Measurements from ENCODE around the gene OCSTAMP.

Gene OCSTAMP

GRCh38 chr20:46552460-46553420, 2.3 kb upstream of the OCSTAMP start:
- no peak for DNase-seq

GRCh38 chr20:46551522-46552381, 1.3 kb upstream of the OCSTAMP start:
- no peak for DNase-seq

GRCh38 chr20:46549188-46549972, 1.1 kb downstream of the OCSTAMP start:
- DNase-seq = no peak

DNA sequence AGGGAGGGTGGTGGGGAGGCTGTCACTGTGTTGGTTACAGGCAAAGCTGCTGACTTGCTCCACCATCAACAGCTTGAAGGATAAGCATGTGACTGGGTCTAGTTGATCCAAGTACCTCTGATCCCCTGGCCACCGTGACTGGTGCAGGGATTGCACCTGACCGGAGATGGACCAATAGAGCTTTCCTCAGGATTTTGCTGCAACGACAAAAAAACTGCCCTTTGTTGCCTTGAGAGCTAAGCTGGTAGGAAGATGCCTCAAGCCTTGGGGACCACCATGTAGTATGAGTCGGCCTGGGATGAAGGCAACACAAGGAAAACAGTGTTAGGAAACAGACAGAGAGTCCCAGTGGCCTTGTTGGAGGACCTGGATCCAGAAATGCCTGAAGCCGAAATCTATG, 1.8 kb downstream of the OCSTAMP start:
- no peak for DNase-seq

GRCh38 chr20:46547995-46548394, 2.5 kb downstream of the OCSTAMP start:
- DNase-seq = no peak

- no peak for DNase-seq
These were observed 3.5 kb downstream of the OCSTAMP start for GRCh38 chr20:46546936-46547335.

GRCh38 chr20:46546298-46546697, 4.2 kb downstream of the OCSTAMP start:
- DNase-seq = no peak

- DNase-seq = no peak
These were observed 4.7 kb downstream of the OCSTAMP start for GRCh38 chr20:46545827-46546138.

DNA sequence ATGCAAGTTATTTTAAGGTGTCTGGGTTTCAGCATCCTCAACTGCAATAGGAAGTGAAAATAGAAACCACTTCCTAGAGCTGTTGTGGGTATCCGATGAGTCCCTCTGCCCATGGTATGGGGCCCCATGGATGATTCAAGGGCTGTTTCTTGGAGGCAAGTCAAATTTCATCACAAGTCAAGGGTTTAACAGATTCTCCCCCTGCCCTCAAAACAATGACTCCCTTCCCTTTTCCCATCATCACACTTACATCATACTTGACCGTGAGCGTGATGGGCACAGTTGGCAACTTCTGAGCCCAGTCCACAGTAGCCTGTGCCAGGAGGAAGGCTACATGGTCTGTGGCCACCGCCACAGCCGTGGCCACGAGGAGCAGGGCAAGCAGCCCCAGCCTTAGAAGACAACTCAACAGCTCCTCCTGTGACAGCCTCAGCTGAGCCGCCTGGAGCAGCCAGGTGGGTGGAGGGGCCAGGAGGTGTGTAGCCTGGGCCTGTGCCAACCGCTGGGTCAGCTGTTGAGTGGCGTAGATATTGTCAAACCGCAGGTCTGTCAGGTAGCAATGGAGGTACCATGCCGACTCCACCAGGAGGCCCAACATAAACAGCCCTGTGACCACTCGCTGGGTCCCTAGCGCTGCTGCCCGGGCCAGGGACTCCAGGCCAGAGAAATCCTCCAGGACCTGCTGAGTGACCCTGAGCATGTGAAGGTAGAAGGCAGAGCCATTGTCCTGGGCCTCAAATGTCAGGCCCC, 5.2 kb downstream of the OCSTAMP start:
- DNase-seq = no peak

GRCh38 chr20:46544576-46544975, 5.9 kb downstream of the OCSTAMP start:
- DNase-seq = peak; percentile 8

- DNase-seq = no peak
These were observed 6.5 kb downstream of the OCSTAMP start for GRCh38 chr20:46543959-46544358.

DNA sequence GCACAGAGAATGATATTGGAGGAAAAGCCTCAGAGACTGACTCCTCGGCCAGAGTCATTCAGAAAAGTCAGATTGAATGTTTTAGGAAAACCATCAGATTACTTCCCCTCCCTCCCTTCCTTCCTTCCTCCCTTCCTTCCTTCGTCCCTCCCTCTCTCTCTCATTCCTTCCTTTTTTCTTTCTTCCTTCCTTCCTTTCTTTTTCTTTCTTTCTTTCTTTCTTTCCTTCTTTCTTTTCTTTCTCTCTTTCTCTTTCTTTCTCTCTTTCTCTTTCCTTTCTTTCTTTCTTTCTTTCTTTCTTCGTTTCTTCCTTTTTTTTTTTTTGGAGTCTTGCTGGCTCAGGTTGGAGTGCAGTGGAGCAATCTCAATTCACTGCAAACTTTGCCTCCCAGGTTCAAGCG, 7.4 kb downstream of the OCSTAMP start:
- DNase-seq = no peak

- no peak for DNase-seq
These were observed 9.1 kb downstream of the OCSTAMP start for GRCh38 chr20:46541229-46541935.

DNA sequence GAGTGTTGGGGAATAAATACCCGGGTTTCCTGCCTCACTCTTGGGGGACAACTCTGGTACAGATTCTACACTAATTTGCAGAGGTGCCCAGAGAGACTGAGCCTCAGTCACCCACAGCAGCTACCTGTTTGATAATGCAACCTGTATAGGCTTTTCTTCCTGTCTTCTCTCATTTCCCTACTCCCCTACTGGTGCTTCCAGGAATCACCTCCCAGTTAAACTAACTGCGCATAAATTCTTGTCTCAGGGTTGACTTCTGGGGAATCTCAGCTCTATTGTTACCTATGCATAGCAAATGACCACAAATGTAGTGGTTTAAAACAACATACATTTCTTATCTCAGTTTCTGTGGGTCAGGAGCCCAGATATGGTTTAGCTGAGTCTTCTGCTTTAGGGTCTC, 11.3 kb downstream of the OCSTAMP start:
- DNase-seq = no peak

- DNase-seq = no peak
These were observed 19.8 kb downstream of the OCSTAMP start for GRCh38 chr20:46530640-46531039.

DNA sequence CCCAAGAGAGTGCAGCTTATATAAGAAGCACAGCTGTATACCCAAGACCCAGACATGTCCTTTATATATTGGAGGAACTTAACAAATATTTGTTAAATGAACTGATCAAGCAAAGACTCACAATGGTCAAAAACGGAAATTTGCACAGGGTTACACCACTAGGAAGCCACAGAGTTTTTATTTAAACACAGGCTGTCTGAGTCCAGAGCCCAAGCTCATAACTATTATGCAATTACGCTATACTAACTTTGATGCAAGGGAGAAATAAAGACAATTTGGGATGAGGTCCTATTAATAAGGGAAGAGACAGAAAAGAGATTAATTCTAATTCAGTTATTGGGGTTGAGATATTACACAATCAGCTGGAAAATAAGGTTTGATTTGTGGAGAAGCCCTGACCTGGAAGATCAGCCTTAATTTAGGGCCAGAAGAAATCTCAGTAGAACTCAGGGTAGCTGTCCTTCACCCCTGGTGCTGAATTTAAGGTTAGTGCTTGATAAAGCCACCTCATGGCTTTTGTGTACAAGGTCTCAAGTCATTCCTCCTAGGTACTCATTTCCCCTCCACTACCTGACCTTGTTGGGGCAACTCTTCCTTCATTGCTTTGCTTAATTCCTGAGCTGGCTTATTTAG, 26.6 kb downstream of the OCSTAMP start:
- no peak for DNase-seq

DNA sequence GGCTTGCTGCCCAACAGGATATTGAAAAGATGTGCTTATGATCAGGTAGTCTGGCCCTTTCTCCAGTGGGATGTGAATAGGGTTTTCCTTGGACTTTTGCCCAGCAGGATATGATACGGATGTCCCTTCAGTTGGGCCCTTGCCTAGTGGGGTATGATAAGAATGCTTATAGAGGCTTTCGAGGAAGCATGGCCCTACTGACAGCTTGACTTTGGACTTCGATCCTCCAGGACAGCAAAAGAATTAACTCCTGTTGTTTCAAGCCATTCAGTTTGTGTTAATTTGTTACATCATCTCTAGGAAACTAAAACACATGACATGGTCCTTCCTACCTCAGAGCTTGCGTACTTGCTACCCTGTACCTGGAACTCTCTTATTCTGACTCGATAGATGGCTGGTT, 27.3 kb downstream of the OCSTAMP start:
- DNase-seq = no peak

GRCh38 chr20:46520976-46521579, 29.4 kb downstream of the OCSTAMP start:
- peak; percentile 55 for DNase-seq

- no peak for DNase-seq
These were observed 29.9 kb downstream of the OCSTAMP start for GRCh38 chr20:46520540-46520939.

DNA sequence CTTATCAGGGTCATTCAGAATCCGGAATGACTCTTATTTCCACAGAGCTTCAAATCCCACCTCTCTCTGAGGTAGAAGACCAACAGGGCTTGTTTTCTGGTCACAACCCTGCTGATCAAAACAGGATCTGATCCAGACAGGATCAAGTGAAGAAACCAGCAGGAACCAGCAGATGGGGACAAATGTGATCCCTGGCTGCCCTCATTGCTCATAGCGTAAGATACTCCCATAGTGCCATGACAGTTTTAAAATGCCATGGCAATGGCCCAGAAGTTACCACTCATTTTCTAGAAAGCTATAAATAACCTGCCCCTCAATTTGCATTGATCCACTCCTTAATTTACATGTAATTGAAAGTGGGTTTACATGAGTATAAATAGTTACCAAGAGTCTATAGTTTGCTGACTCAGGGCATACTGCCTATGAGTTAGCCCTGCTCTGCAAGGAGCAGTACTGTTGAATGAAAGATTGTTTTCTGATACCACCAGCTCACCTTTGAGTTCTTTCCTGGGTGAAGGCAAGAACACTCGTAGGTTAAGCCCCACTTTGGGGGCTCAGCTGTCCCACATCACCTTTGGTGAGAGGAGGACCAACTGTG, 30.9 kb downstream of the OCSTAMP start:
- DNase-seq = no peak

Data from NCI-H345 (cell line).